Peyer's patch (tissue), 4 donors: ENCODE measurements around the gene USP53.

Source experiments
- POLR2A ChIP-seq, 2 donors: fragments of 450-650 bp; IDR thresholded peaks; one replicate each; pipeline ENCODE4 v1.5.1; 2017; ENCODE audit warnings: antibody characterized with exemption in 2 of 2, mild to moderate bottlenecking in 2 of 2, moderate library complexity in 2 of 2
- TF ChIP-seq, protein P1 (sequence below), 6 experiments: fragments of 450-650 bp in 4 of 6; fragments of 200-600 bp in 2 of 6; sonication (generic) in 1 of 6; IDR thresholded peaks; one replicate each; pipeline ENCODE4 v1.5.1; 2017 to 2019; ENCODE audit warnings: antibody characterized with exemption in 6 of 6, mild to moderate bottlenecking in 3 of 6, moderate library complexity in 1 of 6

DNA sequence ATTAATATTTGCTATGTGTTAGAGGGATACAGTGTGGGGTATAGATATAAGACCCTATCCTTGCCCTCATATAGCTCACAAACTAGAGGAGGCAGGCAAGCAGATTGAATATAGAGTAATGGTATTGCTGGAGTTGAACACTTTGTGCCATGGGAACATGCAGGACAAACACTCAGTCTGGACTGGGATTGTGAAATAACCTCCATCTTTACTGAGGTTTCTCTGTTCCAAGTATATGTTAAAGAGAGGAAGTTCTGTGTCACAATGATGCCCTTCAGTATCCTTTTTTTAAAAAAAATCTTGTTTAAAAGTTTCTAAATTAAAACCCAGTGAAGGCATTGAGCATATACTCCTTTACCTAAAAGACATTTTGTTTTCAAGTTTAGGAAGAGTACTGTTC lies 100.7 kb downstream of the USP53 start:
- TF ChIP-seq, protein P1, sequence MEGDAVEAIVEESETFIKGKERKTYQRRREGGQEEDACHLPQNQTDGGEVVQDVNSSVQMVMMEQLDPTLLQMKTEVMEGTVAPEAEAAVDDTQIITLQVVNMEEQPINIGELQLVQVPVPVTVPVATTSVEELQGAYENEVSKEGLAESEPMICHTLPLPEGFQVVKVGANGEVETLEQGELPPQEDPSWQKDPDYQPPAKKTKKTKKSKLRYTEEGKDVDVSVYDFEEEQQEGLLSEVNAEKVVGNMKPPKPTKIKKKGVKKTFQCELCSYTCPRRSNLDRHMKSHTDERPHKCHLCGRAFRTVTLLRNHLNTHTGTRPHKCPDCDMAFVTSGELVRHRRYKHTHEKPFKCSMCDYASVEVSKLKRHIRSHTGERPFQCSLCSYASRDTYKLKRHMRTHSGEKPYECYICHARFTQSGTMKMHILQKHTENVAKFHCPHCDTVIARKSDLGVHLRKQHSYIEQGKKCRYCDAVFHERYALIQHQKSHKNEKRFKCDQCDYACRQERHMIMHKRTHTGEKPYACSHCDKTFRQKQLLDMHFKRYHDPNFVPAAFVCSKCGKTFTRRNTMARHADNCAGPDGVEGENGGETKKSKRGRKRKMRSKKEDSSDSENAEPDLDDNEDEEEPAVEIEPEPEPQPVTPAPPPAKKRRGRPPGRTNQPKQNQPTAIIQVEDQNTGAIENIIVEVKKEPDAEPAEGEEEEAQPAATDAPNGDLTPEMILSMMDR (IDR thresholded peaks at IDR 0.05), result no peak
- TF ChIP-seq POLR2A (IDR thresholded peaks at IDR 0.05), result peak in 1 of 2 donors; percentile 6
